HEK293 (cell line): Measurements from ENCODE around the gene RNF126.

ENCODE experiments used
- CTCF ChIA-PET: fragments of 350-600 bp; formaldehyde crosslinking; extraction: SDS; loops from one replicate; lab custom pipeline; 2021; ENCODE audit warnings: antibody characterized with exemption; lab: Yijun Ruan, JAX
- POLR2A ChIA-PET: fragments of 300-600 bp; formaldehyde crosslinking; extraction: SDS; loops from one replicate; lab custom pipeline; 2020; ENCODE audit warnings: antibody characterized with exemption, inconsistent platforms; lab: Yijun Ruan, JAX
- H3K27ac ChIP-seq: fragments of 200-500 bp; sonication (Bioruptor generic); 2 replicates; pipeline ENCODE4 v1.5.1; 2014; ENCODE audit warnings: low read depth, low read length, control low read depth, inconsistent platforms; ENCODE audit errors: extremely low read depth
- H3K36me3 ChIP-seq, 2 experiments: fragments of 200-500 bp in 1 of 2; sonication (Bioruptor generic) in 1 of 2; 1 replicate in 1 of 2; 2 replicates in 1 of 2; pipeline ENCODE4 v1.5.1; 2014 to 2017; ENCODE audit warnings: inconsistent platforms in 2 of 2, low read length in 2 of 2; ENCODE audit not compliant: control insufficient read depth in 2 of 2, insufficient read depth in 1 of 2
- H3K4me1 ChIP-seq: fragments of 200-500 bp; sonication (Bioruptor generic); 2 replicates; pipeline ENCODE4 v1.5.1; 2014; ENCODE audit warnings: mild to moderate bottlenecking, low read length, inconsistent platforms; ENCODE audit not compliant: control insufficient read depth, insufficient read depth
- H3K4me3 ChIP-seq: 2 replicates; pipeline ENCODE4 v1.5.1; 2011; ENCODE audit warnings: low read depth, mild to moderate bottlenecking, control low read depth, low read length, moderate library complexity
- H3K9me3 ChIP-seq: fragments of 200-500 bp; sonication (Bioruptor generic); 2 replicates; pipeline ENCODE4 v1.5.1; 2014; ENCODE audit warnings: low read depth, low read length, inconsistent platforms; ENCODE audit not compliant: control insufficient read depth, insufficient read depth
- GLIS2 ChIP-seq: fragments of 450-650 bp; formaldehyde crosslinking; IDR thresholded peaks from 2 replicates; pipeline ENCODE4 v1.5.1; 2016; ENCODE audit warnings: missing biosample characterization, missing genetic modification characterization
- HOXC10 ChIP-seq: sonication (generic); formaldehyde crosslinking; IDR thresholded peaks from 2 replicates; pipeline ENCODE4 v1.8.1; 2023; ENCODE audit warnings: mild to moderate bottlenecking, missing genetic modification reagents
- PRDM1 ChIP-seq: fragments of 450-650 bp; formaldehyde crosslinking; IDR thresholded peaks from 2 replicates; pipeline ENCODE4; 2016; ENCODE audit warnings: missing biosample characterization, missing genetic modification characterization
- REPIN1 ChIP-seq: fragments of 450-650 bp; formaldehyde crosslinking; IDR thresholded peaks from 2 replicates; pipeline ENCODE4 v1.5.1; 2017; ENCODE audit warnings: missing biosample characterization, missing genetic modification characterization, low read depth
- ZNF10 ChIP-seq: fragments of 450-650 bp; formaldehyde crosslinking; IDR thresholded peaks from 2 replicates; pipeline ENCODE4 v1.5.1; 2017; ENCODE audit warnings: missing biosample characterization, missing genetic modification characterization
- ZNF175 ChIP-seq: fragments of 450-650 bp; formaldehyde crosslinking; IDR thresholded peaks from 2 replicates; pipeline ENCODE4 v1.5.1; 2016; ENCODE audit warnings: missing biosample characterization, missing genetic modification characterization
- ZNF2 ChIP-seq: fragments of 450-650 bp; formaldehyde crosslinking; IDR thresholded peaks from 2 replicates; pipeline ENCODE4 v1.5.1; 2016; ENCODE audit warnings: missing biosample characterization, missing genetic modification characterization
- ZNF24 ChIP-seq: fragments of 450-650 bp; formaldehyde crosslinking; IDR thresholded peaks from 2 replicates; pipeline ENCODE4 v1.5.1; 2016; ENCODE audit warnings: missing biosample characterization, missing genetic modification characterization
- ZNF394 ChIP-seq: fragments of 450-650 bp; formaldehyde crosslinking; IDR thresholded peaks from 2 replicates; pipeline ENCODE4 v1.5.1; 2016; ENCODE audit warnings: missing biosample characterization, missing genetic modification characterization, mild to moderate bottlenecking, moderate library complexity, borderline replicate concordance
- ZNF513 ChIP-seq: fragments of 450-650 bp; IDR thresholded peaks from 2 replicates; pipeline ENCODE4 v1.5.1; 2018; ENCODE audit warnings: missing biosample characterization, missing genetic modification characterization
- ZNF549 ChIP-seq: fragments of 450-650 bp; IDR thresholded peaks from 2 replicates; pipeline ENCODE4 v1.5.1; 2018; ENCODE audit warnings: missing biosample characterization, missing genetic modification characterization, mild to moderate bottlenecking, inconsistent platforms, moderate library complexity
- ZNF610 ChIP-seq: fragments of 450-650 bp; formaldehyde crosslinking; IDR thresholded peaks from 2 replicates; pipeline ENCODE4 v1.5.1; 2016; ENCODE audit warnings: missing biosample characterization, missing genetic modification characterization, borderline replicate concordance
- ZNF664 ChIP-seq: fragments of 450-650 bp; formaldehyde crosslinking; IDR thresholded peaks from 2 replicates; pipeline ENCODE4 v1.5.1; 2016; ENCODE audit warnings: missing biosample characterization, missing genetic modification characterization
- ZNF670 ChIP-seq: fragments of 450-650 bp; formaldehyde crosslinking; IDR thresholded peaks from 2 replicates; pipeline ENCODE4 v1.5.1; 2016; ENCODE audit warnings: missing biosample characterization, missing genetic modification characterization, low read depth
- ZNF704 ChIP-seq: fragments of 450-650 bp; formaldehyde crosslinking; IDR thresholded peaks from 2 replicates; pipeline ENCODE4 v1.5.1; 2016; ENCODE audit warnings: missing biosample characterization, missing genetic modification characterization
- ZNF768 ChIP-seq: fragments of 450-650 bp; formaldehyde crosslinking; IDR thresholded peaks from 2 replicates; pipeline ENCODE4 v1.5.1; 2018; ENCODE audit warnings: missing biosample characterization, mild to moderate bottlenecking, missing genetic modification characterization
- ZNF785 ChIP-seq: fragments of 450-650 bp; formaldehyde crosslinking; IDR thresholded peaks from 2 replicates; pipeline ENCODE4 v1.5.1; 2016; ENCODE audit warnings: missing biosample characterization, missing genetic modification characterization
- TF ChIP-seq, protein P1 (sequence below): IDR thresholded peaks from 2 replicates; pipeline ENCODE4 v1.6.1; 2011; ENCODE audit warnings: mild to moderate bottlenecking, low read depth, low read length, borderline replicate concordance
- TF ChIP-seq, protein P2 (sequence below): fragments of 450-650 bp; formaldehyde crosslinking; IDR thresholded peaks from 2 replicates; pipeline ENCODE4 v1.5.1; 2016; ENCODE audit warnings: missing biosample characterization, missing genetic modification characterization
- TF ChIP-seq, protein P3 (sequence below): fragments of 450-650 bp; formaldehyde crosslinking; IDR thresholded peaks from 2 replicates; pipeline ENCODE4 v1.5.1; 2017; ENCODE audit warnings: missing biosample characterization, mild to moderate bottlenecking, missing genetic modification characterization, moderate library complexity

Gene RNF126

GRCh38 chr19:688992-689391 lies 26.0 kb upstream of the RNF126 start:
- no peaks in the 10 kb centered on the region for H3K4me1 ChIP-seq
- CTCF ChIA-PET: no interaction called here
- no peak overlapping the region for H3K4me3 ChIP-seq
- no peaks in the 10 kb centered on the region for H3K36me3 ChIP-seq
- no peaks in the 10 kb centered on the region for H3K9me3 ChIP-seq
- TF ChIP-seq, protein P1, sequence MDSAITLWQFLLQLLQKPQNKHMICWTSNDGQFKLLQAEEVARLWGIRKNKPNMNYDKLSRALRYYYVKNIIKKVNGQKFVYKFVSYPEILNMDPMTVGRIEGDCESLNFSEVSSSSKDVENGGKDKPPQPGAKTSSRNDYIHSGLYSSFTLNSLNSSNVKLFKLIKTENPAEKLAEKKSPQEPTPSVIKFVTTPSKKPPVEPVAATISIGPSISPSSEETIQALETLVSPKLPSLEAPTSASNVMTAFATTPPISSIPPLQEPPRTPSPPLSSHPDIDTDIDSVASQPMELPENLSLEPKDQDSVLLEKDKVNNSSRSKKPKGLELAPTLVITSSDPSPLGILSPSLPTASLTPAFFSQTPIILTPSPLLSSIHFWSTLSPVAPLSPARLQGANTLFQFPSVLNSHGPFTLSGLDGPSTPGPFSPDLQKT: no peak
- TF ChIP-seq ZNF10 (tag by site-specific recombination): peak; percentile 99
- POLR2A ChIA-PET: no interaction called here
- H3K27ac ChIP-seq: no peak overlapping the region

- TF ChIP-seq ZNF549: no peak
- no peak for TF ChIP-seq ZNF785 (tag by site-specific recombination)
- no peak for TF ChIP-seq ZNF24 (tag by site-specific recombination)
- no peak for TF ChIP-seq ZNF670 (tag by site-specific recombination)
- no peak for TF ChIP-seq HOXC10 (CRISPR knock-in tag)
- no peak for TF ChIP-seq ZNF610 (tag by site-specific recombination)
- TF ChIP-seq ZNF2 (tag by site-specific recombination): no peak
- TF ChIP-seq ZNF704 (tag by site-specific recombination): no peak
- TF ChIP-seq ZNF768 (tag by site-specific recombination): no peak
- TF ChIP-seq ZNF175 (tag by site-specific recombination): no peak
- TF ChIP-seq ZNF513 (tag by site-specific recombination): no peak
- TF ChIP-seq ZNF394: no peak
- TF ChIP-seq GLIS2 (tag by site-specific recombination): no peak
- Histone ChIP-seq H3K9me3 (no peaks in the 10 kb centered on the region), H3K27ac (no peak overlapping the region), H3K36me3 (no peaks in the 10 kb centered on the region), H3K4me1 (no peaks in the 10 kb centered on the region), H3K4me3 (no peak overlapping the region)
- ChIA-PET POLR2A (interaction anchor here (0.6 kb wide), 1 partner anchor 12 kb away, joined by 3 read pairs; no protein-coding TSS in a partner anchor), CTCF (interaction anchor here (1.0 kb wide), 1 partner anchor 20 kb away, joined by 4 read pairs; the partner anchor contains the start of gene PALM)
These were observed 25.2 kb upstream of the RNF126 start for GRCh38 chr19:688214-688613.

- POLR2A ChIA-PET: interaction anchor here (0.6 kb wide), 1 partner anchor 12 kb away, joined by 3 read pairs; no protein-coding TSS in a partner anchor
- Histone ChIP-seq H3K36me3 (no peaks in the 10 kb centered on the region), H3K9me3 (no peaks in the 10 kb centered on the region), H3K4me3 (no peak overlapping the region), H3K4me1 (no peaks in the 10 kb centered on the region), H3K27ac (no peak overlapping the region)
- CTCF ChIA-PET: interaction anchor here (1.0 kb wide), 1 partner anchor 21 kb away, joined by 4 read pairs; the partner anchor contains the start of gene PALM
- TF ChIP-seq, protein P2, sequence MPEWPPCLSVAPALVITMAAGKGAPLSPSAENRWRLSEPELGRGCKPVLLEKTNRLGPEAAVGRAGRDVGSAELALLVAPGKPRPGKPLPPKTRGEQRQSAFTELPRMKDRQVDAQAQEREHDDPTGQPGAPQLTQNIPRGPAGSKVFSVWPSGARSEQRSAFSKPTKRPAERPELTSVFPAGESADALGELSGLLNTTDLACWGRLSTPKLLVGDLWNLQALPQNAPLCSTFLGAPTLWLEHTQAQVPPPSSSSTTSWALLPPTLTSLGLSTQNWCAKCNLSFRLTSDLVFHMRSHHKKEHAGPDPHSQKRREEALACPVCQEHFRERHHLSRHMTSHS (tag by site-specific recombination): no peak
- no peak for TF ChIP-seq PRDM1 (tag by site-specific recombination)
- TF ChIP-seq, protein P3, sequence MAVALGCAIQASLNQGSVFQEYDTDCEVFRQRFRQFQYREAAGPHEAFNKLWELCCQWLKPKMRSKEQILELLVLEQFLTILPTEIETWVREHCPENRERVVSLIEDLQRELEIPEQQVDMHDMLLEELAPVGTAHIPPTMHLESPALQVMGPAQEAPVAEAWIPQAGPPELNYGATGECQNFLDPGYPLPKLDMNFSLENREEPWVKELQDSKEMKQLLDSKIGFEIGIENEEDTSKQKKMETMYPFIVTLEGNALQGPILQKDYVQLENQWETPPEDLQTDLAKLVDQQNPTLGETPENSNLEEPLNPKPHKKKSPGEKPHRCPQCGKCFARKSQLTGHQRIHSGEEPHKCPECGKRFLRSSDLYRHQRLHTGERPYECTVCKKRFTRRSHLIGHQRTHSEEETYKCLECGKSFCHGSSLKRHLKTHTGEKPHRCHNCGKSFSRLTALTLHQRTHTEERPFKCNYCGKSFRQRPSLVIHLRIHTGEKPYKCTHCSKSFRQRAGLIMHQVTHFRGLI (tag by site-specific recombination): no peak
- 0 out of 2 replicates have a peak, but pooled peaks have one; percentile 28 for TF ChIP-seq ZNF664 (tag by site-specific recombination)
- no peak for TF ChIP-seq REPIN1 (tag by site-specific recombination)
These were observed 24.7 kb upstream of the RNF126 start for GRCh38 chr19:687569-688166.
